H9 (cell line): Measurements from ENCODE around the gene DSC1. TPM values are rescaled to one million over a fixed set of nuclear protein-coding genes. Genes with fewer than 3 reads are reported as not detected.
A peak's percentile ranks its signal among the peaks of the same experiment; 100 is the strongest.

Experiments
- DNase-seq: peaks from one replicate; pipeline ENCODE4 v3.0.0-alpha.2; 2017
- H2AFZ ChIP-seq: one replicate; pipeline ENCODE4 v1.6.1; 2013; ENCODE audit warnings: mild to moderate bottlenecking, low read length, control low read depth, moderate library complexity
- H2AK5ac ChIP-seq: 2 replicates; pipeline ENCODE4 v1.6.1; 2013; ENCODE audit warnings: low read length, control low read depth, mixed read lengths; ENCODE audit not compliant: insufficient read length
- H2BK120ac ChIP-seq: one replicate; pipeline ENCODE4 v1.6.1; 2013; ENCODE audit warnings: low read depth, mild to moderate bottlenecking, low read length, control low read depth, inconsistent platforms; ENCODE audit not compliant: poor library complexity, severe bottlenecking
- H2BK12ac ChIP-seq: 2 replicates; pipeline ENCODE4 v1.6.1; 2013; ENCODE audit warnings: low read length, control low read depth, mixed read lengths, low read depth; ENCODE audit not compliant: insufficient read length
- H2BK15ac ChIP-seq: 2 replicates; pipeline ENCODE4 v1.6.1; 2013; ENCODE audit warnings: low read depth, low read length, control low read depth
- H2BK20ac ChIP-seq: one replicate; pipeline ENCODE4 v1.6.1; 2013; ENCODE audit warnings: low read depth, mild to moderate bottlenecking, low read length, control low read depth, inconsistent platforms; ENCODE audit not compliant: poor library complexity, severe bottlenecking
- H2BK5ac ChIP-seq: 2 replicates; pipeline ENCODE4 v1.6.1; 2013; ENCODE audit warnings: low read length, control low read depth, mixed read lengths; ENCODE audit not compliant: insufficient read length
- H3K14ac ChIP-seq: 2 replicates; pipeline ENCODE4 v1.6.1; 2013; ENCODE audit warnings: low read length, control low read depth; ENCODE audit not compliant: insufficient read depth
- H3K18ac ChIP-seq: 2 replicates; pipeline ENCODE4 v1.6.1; 2013; ENCODE audit warnings: low read depth, mild to moderate bottlenecking, mixed read lengths, low read length, control low read depth; ENCODE audit not compliant: insufficient read length
- H3K23ac ChIP-seq: 2 replicates; pipeline ENCODE4 v1.6.1; 2013; ENCODE audit warnings: low read length, control low read depth, mixed read lengths, low read depth; ENCODE audit not compliant: insufficient read length
- H3K23me2 ChIP-seq: 2 replicates; pipeline ENCODE4 v1.6.1; 2013; ENCODE audit warnings: low read depth, mild to moderate bottlenecking, mixed read lengths, low read length, control low read depth; ENCODE audit not compliant: insufficient read length, poor library complexity, severe bottlenecking
- H3K27ac ChIP-seq: 2 replicates; pipeline ENCODE4 v1.5.1; 2013; ENCODE audit warnings: low read length, control low read depth, mixed read lengths, low read depth; ENCODE audit not compliant: insufficient read length
- H3K27me3 ChIP-seq: 2 replicates; pipeline ENCODE4 v1.6.1; 2013; ENCODE audit warnings: low read length, control low read depth, inconsistent platforms; ENCODE audit not compliant: insufficient read depth
- H3K4ac ChIP-seq: 2 replicates; pipeline ENCODE4 v1.6.1; 2013; ENCODE audit warnings: low read depth, mild to moderate bottlenecking, control low read depth, inconsistent platforms, low read length, moderate library complexity
- H3K4me1 ChIP-seq: 2 replicates; pipeline ENCODE4 v1.6.1; 2013; ENCODE audit warnings: low read length, control low read depth, inconsistent platforms; ENCODE audit not compliant: insufficient read depth
- H3K4me2 ChIP-seq: 2 replicates; pipeline ENCODE4 v1.6.1; 2013; ENCODE audit warnings: low read length, control low read depth, mixed read lengths; ENCODE audit not compliant: insufficient read length, insufficient read depth
- H3K56ac ChIP-seq: 2 replicates; pipeline ENCODE4 v1.6.1; 2013; ENCODE audit warnings: low read depth, mild to moderate bottlenecking, mixed read lengths, low read length, control low read depth; ENCODE audit not compliant: insufficient read length
- H3K79me1 ChIP-seq: 2 replicates; pipeline ENCODE4 v1.6.1; 2013; ENCODE audit warnings: low read depth, mild to moderate bottlenecking, moderate library complexity, low read length, control low read depth, inconsistent platforms; ENCODE audit not compliant: insufficient read depth, poor library complexity, severe bottlenecking
- H3K79me2 ChIP-seq: 2 replicates; pipeline ENCODE4 v1.6.1; 2013; ENCODE audit warnings: low read length, control low read depth, inconsistent platforms; ENCODE audit not compliant: insufficient read depth
- H3K9ac ChIP-seq: 2 replicates; pipeline ENCODE4 v1.6.1; 2013; ENCODE audit warnings: low read length, control low read depth, mixed read lengths; ENCODE audit not compliant: insufficient read length; ENCODE audit errors: extremely low read depth
- H3K9me3 ChIP-seq: one replicate; pipeline ENCODE4 v1.6.1; 2013; ENCODE audit warnings: low read depth, low read length, inconsistent platforms; ENCODE audit not compliant: control insufficient read depth
- H3T11ph ChIP-seq: one replicate; pipeline ENCODE4 v1.6.1; 2013; ENCODE audit warnings: mild to moderate bottlenecking, low read length, control low read depth, inconsistent platforms
- H4K20me1 ChIP-seq: one replicate; pipeline ENCODE4 v1.6.1; 2013; ENCODE audit not compliant: control insufficient read depth, insufficient read length, insufficient read depth
- H4K5ac ChIP-seq: 2 replicates; pipeline ENCODE4 v1.6.1; 2013; ENCODE audit warnings: low read depth, mild to moderate bottlenecking, mixed read lengths, low read length, control low read depth; ENCODE audit not compliant: insufficient read length
- H4K8ac ChIP-seq: replicated peaks from 2 replicates; pipeline ENCODE4 v1.6.1; 2013; ENCODE audit warnings: low read length, control low read depth, mixed read lengths, low read depth; ENCODE audit not compliant: insufficient read length
- H4K91ac ChIP-seq: 2 replicates; pipeline ENCODE4 v1.6.1; 2013; ENCODE audit warnings: low read depth, mild to moderate bottlenecking, moderate library complexity, mixed read lengths, low read length, control low read depth; ENCODE audit not compliant: insufficient read length
- H3K27ac Mint-ChIP-seq, 3 experiments: 2 replicates in 2 of 3; 3 replicates in 1 of 3; pipeline ENCODE4 v1.8.0; 2020 to 2021; ENCODE audit warnings: mixed read lengths in 3 of 3, mild to moderate bottlenecking in 1 of 3, moderate library complexity in 1 of 3
- H3K27me3 Mint-ChIP-seq: 2 replicates; pipeline ENCODE4 v1.8.0; 2021; ENCODE audit warnings: low read depth, mild to moderate bottlenecking, moderate library complexity, mixed read lengths
- H3K36me3 Mint-ChIP-seq, 3 experiments: 2 replicates in 2 of 3; 3 replicates in 1 of 3; pipeline ENCODE4 v1.8.0; 2020 to 2021; ENCODE audit warnings: low read depth in 3 of 3, mixed read lengths in 3 of 3; ENCODE audit not compliant: insufficient read depth in 1 of 3
- H3K4me1 Mint-ChIP-seq, 2 experiments: 2 replicates each; pipeline ENCODE4 v1.8.0; 2020; ENCODE audit warnings: mixed read lengths in 2 of 2
- H3K4me3 Mint-ChIP-seq, 2 experiments: 2 replicates in 1 of 2; 3 replicates in 1 of 2; pipeline ENCODE4 v1.8.0; 2020 to 2021; ENCODE audit warnings: mild to moderate bottlenecking in 2 of 2, mixed read lengths in 2 of 2, moderate library complexity in 1 of 2
- H3K9me3 Mint-ChIP-seq, 2 experiments: 2 replicates in 1 of 2; 3 replicates in 1 of 2; pipeline ENCODE4 v1.8.0; 2020; ENCODE audit warnings: mild to moderate bottlenecking in 2 of 2, mixed read lengths in 2 of 2, moderate library complexity in 1 of 2
- WGBS: extraction: QIAGEN DNeasy Blood & Tissue Kit; methylation state at CpG from one replicate; pipeline ENCODE4 v1.1.7; 2013; ENCODE audit warnings: missing lambda C conversion rate, low lambda C conversion rate, mixed read lengths; ENCODE audit not compliant: insufficient read length; ENCODE audit errors: extremely low coverage; 5-methylcytosine and 5-hydroxymethylcytosine counted together
- total RNA-seq: library from RNA; stranded (reverse); gene quantifications from 2 replicates; pipeline ENCODE4 v1.2.1, GENCODE V29; 2021
- TF ChIP-seq, protein P1 (sequence below): fragments of 200-600 bp; sonication (generic); conservative IDR thresholded peaks from 3 replicates; pipeline ENCODE4 v1.8.0; 2021; ENCODE audit warnings: antibody characterized with exemption, mild to moderate bottlenecking

The DSC1 gene
- total RNA-seq, 1 experiment from 2014 or later: not detected

DNA sequence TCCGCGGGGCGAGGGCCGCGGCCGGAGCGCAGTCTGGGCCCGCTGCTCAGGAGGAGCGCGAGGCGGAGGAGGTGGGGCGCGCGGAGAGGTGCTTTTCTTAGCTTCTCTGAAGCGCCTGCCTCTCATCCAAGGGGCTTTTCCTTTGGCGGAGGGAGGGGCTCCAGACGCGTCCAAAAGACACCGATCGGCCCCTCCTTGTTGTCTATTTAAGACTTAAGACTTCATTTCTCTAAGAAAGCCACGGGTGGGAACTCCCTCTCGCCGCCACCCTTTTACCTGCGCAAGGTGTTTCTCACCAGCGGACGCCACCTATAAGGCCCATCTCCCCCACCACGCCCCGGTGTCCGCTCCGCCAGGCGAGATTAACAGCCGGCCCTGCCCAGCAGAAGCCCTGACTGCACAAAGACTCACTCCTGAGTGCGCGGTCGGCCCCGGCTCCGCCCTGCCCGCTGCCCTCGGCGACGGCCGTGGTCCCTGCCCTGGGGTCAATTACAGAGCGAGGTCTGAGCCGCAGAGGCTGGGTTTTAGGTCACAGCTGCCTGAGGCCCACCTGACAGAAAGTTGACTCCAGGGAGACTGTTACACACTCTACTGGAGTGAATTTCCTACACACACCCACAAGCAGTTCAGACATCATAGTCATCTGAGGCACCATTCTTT, 60.5 kb downstream of the DSC1 start, which contains the start of gene DSC2:
TSS of gene DSC2 (minus strand) at position 397 of the 660 bp plus-strand sequence. CDS start 450 bp downstream, outside the sequence.
- Histone ChIP-seq H3K18ac (peak within 1 kb of the TSS; percentile 98), H3K27ac (peak within 1 kb of the TSS; percentile 29), H4K91ac (peak within 1 kb of the TSS; percentile 17), H2BK12ac (no peak within 1 kb of the TSS), H3K79me1 (no peaks in the 10 kb centered on the region), H2BK20ac (no peak within 1 kb of the TSS), H3K9me3 (no peaks in the 10 kb centered on the region), H3T11ph (no peak within 1 kb of the TSS), H3K27me3 (no peaks in the 10 kb centered on the region), H3K56ac (no peak within 1 kb of the TSS), H3K23me2 (peaks cover 3% of the 10 kb centered on the region), H3K9ac (peak within 1 kb of the TSS; percentile 85), H2BK15ac (no peak within 1 kb of the TSS), H4K5ac (no peak within 1 kb of the TSS), H2AK5ac (no peak within 1 kb of the TSS), H3K79me2 (peaks cover 11% of the 10 kb centered on the region; the same call in 1 of the 2 replicates), H3K4ac (no peak within 1 kb of the TSS; the same call in 1 of the 2 replicates), H3K23ac (no peak within 1 kb of the TSS), H2BK5ac (no peak within 1 kb of the TSS), H4K20me1 (no peaks in the 10 kb centered on the region), H2BK120ac (peak within 1 kb of the TSS; percentile 39), H4K8ac (no peak within 1 kb of the TSS), H3K14ac (peak within 1 kb of the TSS; percentile 97), H2AFZ (no peak within 1 kb of the TSS), H3K4me2 (peak within 1 kb of the TSS; percentile 74), H3K4me1 (peaks cover 3% of the 10 kb centered on the region; the same call in 1 of the 2 replicates)
- TF ChIP-seq, protein P1, sequence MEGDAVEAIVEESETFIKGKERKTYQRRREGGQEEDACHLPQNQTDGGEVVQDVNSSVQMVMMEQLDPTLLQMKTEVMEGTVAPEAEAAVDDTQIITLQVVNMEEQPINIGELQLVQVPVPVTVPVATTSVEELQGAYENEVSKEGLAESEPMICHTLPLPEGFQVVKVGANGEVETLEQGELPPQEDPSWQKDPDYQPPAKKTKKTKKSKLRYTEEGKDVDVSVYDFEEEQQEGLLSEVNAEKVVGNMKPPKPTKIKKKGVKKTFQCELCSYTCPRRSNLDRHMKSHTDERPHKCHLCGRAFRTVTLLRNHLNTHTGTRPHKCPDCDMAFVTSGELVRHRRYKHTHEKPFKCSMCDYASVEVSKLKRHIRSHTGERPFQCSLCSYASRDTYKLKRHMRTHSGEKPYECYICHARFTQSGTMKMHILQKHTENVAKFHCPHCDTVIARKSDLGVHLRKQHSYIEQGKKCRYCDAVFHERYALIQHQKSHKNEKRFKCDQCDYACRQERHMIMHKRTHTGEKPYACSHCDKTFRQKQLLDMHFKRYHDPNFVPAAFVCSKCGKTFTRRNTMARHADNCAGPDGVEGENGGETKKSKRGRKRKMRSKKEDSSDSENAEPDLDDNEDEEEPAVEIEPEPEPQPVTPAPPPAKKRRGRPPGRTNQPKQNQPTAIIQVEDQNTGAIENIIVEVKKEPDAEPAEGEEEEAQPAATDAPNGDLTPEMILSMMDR: no peak
- peaks cover 2% of the 10 kb centered on the region; the same call in 1 of the 2 replicates for H3K27me3 Mint-ChIP-seq
- H3K9me3 Mint-ChIP-seq: no peaks in the 10 kb centered on the region
- H3K4me3 Mint-ChIP-seq: peak within 1 kb of the TSS; percentile 92 to 96
- H3K27ac Mint-ChIP-seq: peak within 1 kb of the TSS; percentile 98 to 100 (median 99)
- no CpG with 5 or more reads among the region's 44 CpGs for WGBS
- no peaks in the 10 kb centered on the region; a peak in 1 of 7 replicates for H3K36me3 Mint-ChIP-seq
- peaks cover 31 to 32% of the 10 kb centered on the region in 2 experiments for H3K4me1 Mint-ChIP-seq
- peak; percentile 80 for DNase-seq
